SK-N-SH treated with all-trans-retinoic acid at 6 μM for 48 hours (cell line): ENCODE measurements around the gene HS6ST3.
A peak's percentile ranks its signal among the peaks of the same experiment; 100 is the strongest.
"Not testable (repeated sequence)": the region's sequence is repeated elsewhere in the genome, so short reads cannot be mapped to it uniquely, and the experiment has no call there.

Source experiments
- ATAC-seq: fragments of 200-7000 bp; cut with Tn5 transposase; 3 replicates; pipeline ENCODE4 v1.9.1; 2020; ENCODE audit warnings: mild to moderate bottlenecking, moderate library complexity
- ARNTL ChIP-seq: fragments of 450-650 bp; formaldehyde crosslinking; IDR thresholded peaks from 2 replicates; pipeline ENCODE4 v1.5.0; 2020; ENCODE audit warnings: low read depth, mild to moderate bottlenecking, moderate library complexity, borderline replicate concordance
- BACH2 ChIP-seq: fragments of 250-450 bp; sonication (Bioruptor Pico); IDR thresholded peaks from 2 replicates; pipeline ENCODE4 v1.9.0; 2021; ENCODE audit warnings: mild to moderate bottlenecking, borderline replicate concordance
- CSDC2 ChIP-seq: fragments of 250-450 bp; sonication (Bioruptor Pico); IDR thresholded peaks from 2 replicates; pipeline ENCODE4 v1.5.0; 2020; ENCODE audit warnings: mild to moderate bottlenecking, moderate library complexity
- CSRNP3 ChIP-seq: fragments of 250-450 bp; sonication (Bioruptor Pico); IDR thresholded peaks from 2 replicates; pipeline ENCODE4 v1.5.1; 2021; ENCODE audit warnings: mild to moderate bottlenecking, moderate library complexity
- ISL1 ChIP-seq: fragments of 250-450 bp; sonication (Bioruptor Pico); IDR thresholded peaks from 2 replicates; pipeline ENCODE4 v2.1.2; 2022; ENCODE audit warnings: mild to moderate bottlenecking, moderate library complexity
- POU6F1 ChIP-seq: fragments of 250-450 bp; sonication (Bioruptor Pico); IDR thresholded peaks from 2 replicates; pipeline ENCODE4 v1.8.0; 2021; ENCODE audit warnings: low read depth, mild to moderate bottlenecking, moderate library complexity, borderline replicate concordance
- PPARA ChIP-seq: fragments of 250-450 bp; sonication (Bioruptor Pico); IDR thresholded peaks from 2 replicates; pipeline ENCODE4 v1.5.0; 2020; ENCODE audit warnings: mild to moderate bottlenecking, borderline replicate concordance
- RARB ChIP-seq: fragments of 250-450 bp; sonication (Bioruptor Pico); IDR thresholded peaks from 2 replicates; pipeline ENCODE4 v1.8.0; 2021; ENCODE audit warnings: mild to moderate bottlenecking, moderate library complexity
- SNAI2 ChIP-seq: fragments of 250-450 bp; sonication (Bioruptor Pico); IDR thresholded peaks from 2 replicates; pipeline ENCODE4 v1.5.0; 2020; ENCODE audit warnings: mild to moderate bottlenecking, moderate library complexity
- TCF4 ChIP-seq: fragments of 250-450 bp; sonication (Bioruptor Pico); IDR thresholded peaks from 2 replicates; pipeline ENCODE4 v1.8.0; 2021; ENCODE audit warnings: mild to moderate bottlenecking, moderate library complexity, borderline replicate concordance
- TOX ChIP-seq: fragments of 250-450 bp; sonication (Bioruptor Pico); IDR thresholded peaks from 2 replicates; pipeline ENCODE4 v1.8.0; 2021; ENCODE audit warnings: mild to moderate bottlenecking, moderate library complexity, borderline replicate concordance
- TSHZ2 ChIP-seq: fragments of 250-450 bp; sonication (Bioruptor Pico); IDR thresholded peaks from 2 replicates; pipeline ENCODE4 v1.5.0; 2020; ENCODE audit warnings: mild to moderate bottlenecking, moderate library complexity
- ZC3H10 ChIP-seq: fragments of 250-450 bp; sonication (Bioruptor Pico); IDR thresholded peaks from 2 replicates; pipeline ENCODE4 v1.5.1; 2021; ENCODE audit warnings: mild to moderate bottlenecking, moderate library complexity
- ZFP3 ChIP-seq: fragments of 250-450 bp; sonication (Bioruptor Pico); IDR thresholded peaks from 2 replicates; pipeline ENCODE4 v1.5.0; 2020; ENCODE audit warnings: mild to moderate bottlenecking, moderate library complexity
- ZNF565 ChIP-seq: fragments of 450-650 bp; formaldehyde crosslinking; conservative IDR thresholded peaks from 2 replicates; pipeline ENCODE4 v1.5.0; 2020; ENCODE audit warnings: low read depth, mild to moderate bottlenecking, moderate library complexity
- ZNF70 ChIP-seq: fragments of 450-650 bp; formaldehyde crosslinking; IDR thresholded peaks from 2 replicates; pipeline ENCODE4 v1.5.0; 2020; ENCODE audit warnings: mild to moderate bottlenecking, moderate library complexity
- ZNF8 ChIP-seq: fragments of 450-650 bp; formaldehyde crosslinking; IDR thresholded peaks from 2 replicates; pipeline ENCODE4 v1.5.0; 2020; ENCODE audit warnings: mild to moderate bottlenecking, moderate library complexity

HS6ST3 gene

GRCh38 chr13:96519380-96519779 is 429.5 kb downstream of the HS6ST3 start:
- no peak for ATAC-seq
- no peak for TF ChIP-seq RARB (CRISPR knock-in tag)

DNA sequence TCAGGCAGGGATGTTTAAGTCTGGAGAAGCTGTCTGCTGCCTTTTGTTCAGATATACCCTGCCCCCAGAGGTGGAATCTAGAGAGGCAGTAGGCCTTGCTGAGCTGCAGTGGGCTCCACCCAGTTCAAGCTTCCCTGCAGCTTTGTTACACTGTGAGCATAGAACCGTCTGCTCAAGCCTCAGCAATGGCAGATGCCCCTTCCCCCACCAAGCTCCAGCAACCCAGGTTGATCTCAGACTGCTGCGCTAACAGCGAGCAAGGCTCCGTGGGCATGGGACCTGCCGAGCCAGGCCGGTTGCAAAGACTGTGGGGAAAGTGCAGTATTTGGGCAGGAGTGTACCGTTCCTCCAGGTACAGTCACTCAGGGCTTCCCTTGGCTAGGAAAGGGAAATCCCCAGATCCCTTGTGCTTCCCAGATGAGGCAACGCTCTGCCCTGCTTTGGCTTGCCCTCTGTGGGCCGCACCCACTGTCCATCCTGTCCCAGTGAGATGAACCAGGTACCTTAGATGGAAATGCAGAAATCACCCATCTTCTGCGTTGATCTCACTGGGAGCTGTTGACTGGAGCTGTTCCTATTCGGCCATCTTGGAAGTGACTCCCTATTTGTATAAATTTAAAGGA is 434.6 kb downstream of the HS6ST3 start:
- not testable (repeated sequence) for ATAC-seq

- no peak for TF ChIP-seq TOX (CRISPR knock-in tag)
- TF ChIP-seq POU6F1 (CRISPR knock-in tag), result no peak
- no peak for TF ChIP-seq ZNF70 (CRISPR knock-in tag)
- no peak for TF ChIP-seq SNAI2 (CRISPR knock-in tag)
- TF ChIP-seq ZNF565, result no peak
- TF ChIP-seq PPARA (CRISPR knock-in tag), result no peak
- no peak for TF ChIP-seq ARNTL
- no peak for TF ChIP-seq CSDC2
- TF ChIP-seq CSRNP3 (CRISPR knock-in tag), result no peak
- no peak for TF ChIP-seq TCF4
- TF ChIP-seq BACH2 (CRISPR knock-in tag), result no peak
- no peak for TF ChIP-seq TSHZ2 (CRISPR knock-in tag)
- TF ChIP-seq ZC3H10, result no peak
- TF ChIP-seq, all 23 proteins: peak for 0
- ATAC-seq, result no peak
Observed at GRCh38 chr13:96525715-96526114, 435.8 kb downstream of the HS6ST3 start.

GRCh38 chr13:96527497-96527896 is 437.6 kb downstream of the HS6ST3 start:
- no peak for ATAC-seq
- TF ChIP-seq POU6F1 (CRISPR knock-in tag) (no peak), BACH2 (CRISPR knock-in tag) (no peak), TCF4 (no peak), ISL1 (no peak), CSDC2 (no peak)

GRCh38 chr13:96532804-96533203 is 442.9 kb downstream of the HS6ST3 start:
- ATAC-seq, result no peak
- TF ChIP-seq ZC3H10 (no peak), ZNF8 (CRISPR knock-in tag) (no peak), PPARA (CRISPR knock-in tag) (no peak)

DNA sequence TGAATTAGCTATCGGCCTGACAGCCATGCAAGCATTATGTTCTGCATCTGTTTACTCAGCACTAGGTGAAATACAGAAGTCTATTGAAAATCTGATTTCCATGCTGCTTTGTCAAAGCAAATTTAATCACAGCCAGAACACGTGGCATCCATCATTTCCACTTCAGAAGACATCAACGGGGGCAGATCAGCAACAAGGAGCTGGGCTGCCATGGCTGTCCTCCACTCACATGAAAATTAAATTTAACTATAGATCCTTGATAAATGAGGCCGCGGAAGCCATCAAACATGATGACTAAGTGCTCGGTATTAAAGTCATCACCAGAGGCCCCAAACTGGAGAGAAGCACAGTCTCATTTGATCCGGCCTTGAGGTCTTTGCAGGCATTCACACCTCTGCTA is 443.5 kb downstream of the HS6ST3 start:
- TF ChIP-seq TCF4 (peak; percentile 41; the same call in 1 of the 2 replicates), ZFP3 (no peak)
- TF ChIP-seq, all 23 proteins: peak for 1
- ATAC-seq, result no peak
